ENCODE results near the gene GBP3.
"Not testable (repeated sequence)": the region's sequence is repeated elsewhere in the genome, so short reads cannot be mapped to it uniquely, and the experiment has no call there.

GBP3 gene

GRCh38 chr1:89050649-89051033, 28.0 kb upstream of the GBP3 start:
- TF ChIP-seq CTCF (IDR thresholded peaks at IDR 0.05; ENCODE audit: low read depth, low read length, missing control alignments), result no peak
- H3K4me3 ChIP-seq (ENCODE audit: low read depth, low read length), result no peak overlapping the region
- no peak overlapping the region for H3K27ac ChIP-seq
- H3K27me3 ChIP-seq (replicated peaks), result no peaks in the 10 kb centered on the region
- H3K36me3 ChIP-seq (replicated peaks), result peaks cover 23% of the 10 kb centered on the region
- in situ Hi-C loops (cut with HindIII; ENCODE audit: low pct_ligation_motif_present, low sequenced_read_pairs), result no loop called here
- DNase-seq, result no peak

- H3K27ac ChIP-seq; H3K27me3 ChIP-seq (replicated peaks); in situ Hi-C loops (cut with HindIII; ENCODE audit: low pct_ligation_motif_present, low sequenced_read_pairs); H3K4me3 ChIP-seq (ENCODE audit: low read depth, low read length); DNase-seq: not testable (repeated sequence)
- H3K36me3 ChIP-seq (replicated peaks), result peaks cover 19% of the 10 kb centered on the region
Measured at GRCh38 chr1:89049901-89050648, 27.4 kb upstream of the GBP3 start.

- H3K27me3 ChIP-seq (replicated peaks); DNase-seq; in situ Hi-C loops (cut with HindIII; ENCODE audit: low pct_ligation_motif_present, low sequenced_read_pairs); H3K4me3 ChIP-seq (ENCODE audit: low read depth, low read length); H3K27ac ChIP-seq: not testable (repeated sequence)
- peaks cover 12% of the 10 kb centered on the region for H3K36me3 ChIP-seq (replicated peaks)
Measured at GRCh38 chr1:89049187-89049586, 26.5 kb upstream of the GBP3 start.

GRCh38 chr1:89047734-89048133, 25.1 kb upstream of the GBP3 start:
- in situ Hi-C loops (cut with HindIII; ENCODE audit: low pct_ligation_motif_present, low sequenced_read_pairs), result no loop called here
- Histone ChIP-seq H3K4me3 (ENCODE audit: low read depth, low read length) (no peak overlapping the region), H3K27me3 (replicated peaks) (no peaks in the 10 kb centered on the region), H3K36me3 (replicated peaks) (peaks cover 2% of the 10 kb centered on the region), H3K27ac (no peak overlapping the region)
- no peak for TF ChIP-seq CTCF (IDR thresholded peaks at IDR 0.05; ENCODE audit: low read depth, low read length, missing control alignments)
- peak; percentile 27 for DNase-seq

GRCh38 chr1:89046318-89047183, 23.9 kb upstream of the GBP3 start:
- in situ Hi-C loops (cut with HindIII; ENCODE audit: low pct_ligation_motif_present, low sequenced_read_pairs); H3K4me3 ChIP-seq (ENCODE audit: low read depth, low read length); DNase-seq; H3K27me3 ChIP-seq (replicated peaks); H3K36me3 ChIP-seq (replicated peaks); H3K27ac ChIP-seq: not testable (repeated sequence)

- H3K27ac ChIP-seq, result no peak overlapping the region
- in situ Hi-C loops (cut with HindIII; ENCODE audit: low pct_ligation_motif_present, low sequenced_read_pairs), result no loop called here
Measured at GRCh38 chr1:89044970-89045721, 22.5 kb upstream of the GBP3 start.

More at GRCh38 chr1:89044970-89045721, 22.5 kb upstream of the GBP3 start:
- DNase-seq, result no peak
- H3K36me3 ChIP-seq (replicated peaks), result no peaks in the 10 kb centered on the region
- no peak overlapping the region for H3K4me3 ChIP-seq (ENCODE audit: low read depth, low read length)
- TF ChIP-seq CTCF (IDR thresholded peaks at IDR 0.05; ENCODE audit: low read depth, low read length, missing control alignments), result no peak
- no peaks in the 10 kb centered on the region for H3K27me3 ChIP-seq (replicated peaks)

Data from brain microvascular endothelial cell (primary cell).